Activated CD4-positive, CD25-positive, alpha-beta regulatory T cell treated with anti-CD3 and anti-CD28 coated beads, Interleukin-2, amount 50 U/mL, for 16 hours (primary cell): Measurements from ENCODE around the gene PSMD12.
"Not testable (repeated sequence)": the region's sequence is repeated elsewhere in the genome, so short reads cannot be mapped to it uniquely, and the experiment has no call there.

Experiments used
- DNase-seq: peaks from one replicate; pipeline ENCODE4 v3.0.0-alpha.2; 2020; ENCODE audit warnings: low read depth, low spot score

PSMD12 gene

DNA sequence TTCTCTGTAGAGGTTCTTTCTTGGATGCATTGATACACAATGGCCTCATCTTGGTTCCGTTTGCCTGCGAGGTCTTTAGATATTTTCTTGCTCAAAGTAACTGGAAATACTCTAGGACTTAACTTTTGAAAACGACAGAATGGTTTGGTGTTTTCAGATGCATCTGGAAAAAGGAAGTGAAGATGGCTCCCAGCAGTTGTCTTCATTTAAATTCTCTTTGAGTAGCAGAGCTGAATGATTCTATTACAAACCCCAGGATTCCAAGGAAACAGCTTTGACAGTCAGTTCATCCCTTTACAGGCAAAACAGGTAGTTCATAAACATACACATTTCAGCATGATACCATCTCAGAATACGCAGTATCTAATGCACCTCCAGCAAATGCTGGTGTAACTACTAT lies 54.8 kb downstream of the PSMD12 start:
- no peak for DNase-seq

DNA sequence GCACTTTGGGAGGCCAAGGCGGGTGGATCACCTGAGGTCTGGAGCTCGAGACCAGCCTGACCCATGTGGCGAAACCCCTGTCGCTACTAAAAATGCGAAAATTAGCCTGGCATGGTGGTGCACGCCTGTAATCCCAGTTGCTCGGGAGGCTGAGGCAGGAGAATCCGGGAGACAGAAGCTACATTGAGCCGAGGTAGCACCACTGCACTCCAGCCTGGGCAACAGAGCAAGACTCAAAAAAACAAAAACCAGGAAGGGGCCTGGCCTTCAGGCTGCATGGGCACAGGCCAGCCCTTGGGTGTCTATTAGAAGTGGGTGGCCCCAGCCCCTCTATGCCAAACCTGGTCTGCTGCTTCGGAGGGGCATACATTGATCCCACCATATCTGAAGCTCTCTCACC lies 56.0 kb downstream of the PSMD12 start:
- DNase-seq: no peak

DNA sequence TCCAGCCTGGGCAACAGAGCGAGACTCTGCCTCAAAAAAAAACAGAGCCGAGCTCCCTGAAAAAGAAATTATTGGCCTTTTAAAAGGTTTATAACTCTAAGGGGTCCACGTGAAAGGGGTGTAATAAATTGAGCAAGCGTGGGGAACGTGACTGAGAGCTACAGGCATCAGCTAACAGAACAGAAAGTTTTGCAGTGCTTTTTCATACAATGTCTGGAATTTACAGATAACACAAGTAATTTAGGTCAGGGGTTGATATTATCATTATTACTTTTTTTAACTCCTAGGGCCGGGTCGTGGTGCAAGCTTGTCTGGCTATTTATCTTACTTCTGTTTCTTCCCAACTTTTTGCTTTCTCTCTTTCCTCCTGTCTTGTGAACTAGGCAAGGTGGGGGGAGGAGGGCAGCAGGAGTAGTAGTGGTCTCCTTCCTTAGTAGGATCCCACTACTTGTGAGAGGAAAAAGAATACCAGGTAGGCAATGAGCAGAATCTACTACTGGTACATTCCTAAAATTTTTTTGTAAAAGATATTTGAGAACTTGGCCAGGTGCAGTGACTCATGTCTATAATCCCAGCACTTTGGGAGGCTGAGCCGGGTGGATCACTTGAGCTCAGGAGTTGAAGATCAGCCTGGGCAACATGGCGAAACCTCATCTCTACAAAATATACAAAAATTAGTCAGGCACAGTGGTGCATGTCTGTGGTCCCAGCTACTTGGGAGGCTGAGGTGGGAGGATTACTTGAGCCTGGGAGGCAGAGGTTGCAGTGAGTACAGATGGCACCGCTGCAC lies 60.7 kb downstream of the PSMD12 start:
- not testable (repeated sequence) for DNase-seq

DNA sequence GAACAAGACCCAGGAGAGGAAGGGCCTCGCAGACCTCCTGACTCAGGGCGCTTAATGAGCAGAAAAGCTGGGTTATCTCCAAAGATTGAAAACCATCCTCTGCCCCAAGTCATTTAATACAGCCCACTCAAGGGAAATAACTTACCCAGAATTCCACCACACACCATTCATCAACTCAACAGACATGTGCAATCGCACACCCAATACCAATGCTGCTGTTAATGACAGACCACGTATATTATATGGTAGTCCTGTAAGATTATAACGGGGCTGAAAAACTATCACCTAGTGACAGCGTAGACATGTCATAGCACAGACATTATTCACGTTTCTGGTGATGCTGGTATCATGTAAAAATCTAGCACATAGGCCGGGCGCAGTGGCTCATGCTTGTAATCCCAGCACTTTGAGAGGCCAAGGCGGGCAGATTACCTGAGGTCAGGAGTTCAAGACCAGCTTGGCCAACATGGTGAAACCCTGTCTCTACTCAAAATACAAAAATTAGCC lies 68.9 kb downstream of the PSMD12 start:
- DNase-seq: no peak

DNA sequence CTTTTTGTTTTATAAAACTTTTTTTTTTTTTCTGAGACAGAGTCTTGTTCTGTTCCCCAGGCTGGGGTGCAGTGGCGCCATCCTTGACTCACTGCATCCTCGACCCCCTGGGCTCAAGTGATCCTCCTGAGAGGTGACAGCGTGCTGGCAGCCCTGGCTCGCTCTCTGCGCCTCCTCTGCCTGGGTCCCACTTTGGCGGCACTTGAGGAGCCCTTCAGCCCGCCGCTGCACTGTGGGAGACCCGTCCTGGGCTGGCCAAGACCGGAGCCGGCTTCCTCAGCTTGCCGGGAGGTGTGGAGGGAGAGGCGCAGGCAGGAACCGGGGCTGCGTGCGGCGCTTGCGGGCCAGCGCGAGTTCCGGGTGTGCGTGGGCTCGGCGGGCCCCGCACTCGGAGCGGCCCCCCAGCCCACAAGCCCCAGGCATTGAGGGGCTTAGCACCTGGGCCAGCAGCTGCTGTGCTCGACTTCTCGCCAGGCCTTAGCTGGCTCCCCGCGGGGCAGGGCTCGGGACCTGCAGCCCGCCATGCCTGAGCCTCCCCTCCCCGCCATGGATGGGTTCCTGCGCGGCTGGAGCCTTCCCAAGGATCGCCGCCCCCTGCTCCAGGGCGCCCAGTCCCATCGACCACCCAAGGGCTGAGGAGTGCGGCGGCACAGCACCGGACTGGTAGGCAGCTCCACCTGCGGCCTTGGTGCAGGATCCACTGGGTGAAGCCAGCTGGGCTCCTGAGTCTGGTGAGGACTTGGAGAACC lies 71.8 kb downstream of the PSMD12 start:
- no peak for DNase-seq

DNA sequence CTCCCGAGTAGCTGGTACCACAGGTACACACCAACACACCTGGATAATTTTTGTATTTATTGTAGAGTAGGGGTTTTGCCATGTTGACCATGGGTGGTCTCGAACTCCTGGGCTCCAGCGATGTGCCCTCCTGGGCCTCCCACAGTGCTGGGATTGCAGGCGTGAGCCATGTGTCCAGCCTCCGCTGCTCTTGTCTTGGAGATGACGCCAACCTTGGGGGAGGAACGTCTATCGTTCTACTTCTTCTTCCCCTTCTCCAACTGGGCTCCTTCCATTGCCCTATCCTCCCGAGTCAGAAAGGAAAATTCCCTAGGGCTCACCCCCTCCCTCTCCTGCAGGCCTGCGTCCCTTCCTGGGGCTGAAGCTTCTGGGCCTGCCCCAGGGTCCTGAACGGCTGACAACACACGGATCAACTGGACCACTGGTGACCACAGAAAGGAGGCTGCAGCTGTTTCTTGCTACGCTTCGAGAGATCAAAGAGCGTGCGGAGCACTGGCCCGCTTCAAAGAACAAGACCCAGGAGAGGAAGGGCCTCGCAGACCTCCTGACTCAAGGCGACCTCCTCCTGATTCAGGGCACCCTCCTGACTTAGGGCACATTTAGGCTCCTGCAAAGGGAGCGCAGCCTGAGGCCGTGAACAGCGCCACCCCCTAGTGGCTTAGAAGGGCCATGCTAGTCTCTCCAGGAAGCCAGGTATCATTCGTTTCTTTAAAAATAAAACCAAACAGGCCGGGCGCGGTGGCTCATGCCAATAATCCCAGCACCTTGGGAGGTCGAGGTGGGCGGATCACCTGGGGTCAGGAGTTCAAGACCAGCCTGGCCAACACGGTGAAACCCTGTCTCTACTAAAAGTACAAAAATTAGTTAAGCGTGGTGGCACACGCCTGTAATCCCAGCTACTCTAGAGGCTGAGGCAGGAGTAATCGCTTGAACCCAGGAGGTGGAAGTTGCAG lies 72.8 kb downstream of the PSMD12 start:
- peak; percentile 25 for DNase-seq

DNA sequence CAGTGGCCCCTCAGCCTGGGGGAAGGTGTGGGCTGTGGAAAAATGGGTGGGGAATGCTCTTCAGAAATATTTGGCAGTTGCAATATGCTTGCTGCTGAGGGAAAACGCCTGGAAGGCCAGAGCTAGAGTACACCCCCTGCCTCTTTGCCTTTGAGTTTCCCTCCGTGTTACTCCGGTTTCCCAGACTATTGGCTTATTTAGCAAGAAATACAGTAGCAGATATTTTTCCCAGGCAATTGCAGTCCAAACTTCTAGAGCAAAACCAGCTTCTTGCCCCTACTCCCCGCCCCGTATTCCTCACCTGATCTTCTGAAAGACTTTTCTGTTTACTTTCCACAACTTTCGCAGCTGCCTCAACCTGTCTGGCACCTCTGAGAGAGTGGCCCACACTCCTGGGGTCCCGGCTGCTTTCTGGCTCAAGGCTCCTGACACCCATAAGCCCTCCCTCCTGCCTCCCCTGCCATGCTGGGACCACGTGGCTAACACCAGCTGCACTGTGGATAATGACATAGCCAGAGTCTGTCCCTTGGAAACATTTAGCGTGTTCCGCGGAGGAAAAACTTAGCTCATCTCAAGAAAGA lies 75.6 kb downstream of the PSMD12 start:
- DNase-seq: no peak

DNA sequence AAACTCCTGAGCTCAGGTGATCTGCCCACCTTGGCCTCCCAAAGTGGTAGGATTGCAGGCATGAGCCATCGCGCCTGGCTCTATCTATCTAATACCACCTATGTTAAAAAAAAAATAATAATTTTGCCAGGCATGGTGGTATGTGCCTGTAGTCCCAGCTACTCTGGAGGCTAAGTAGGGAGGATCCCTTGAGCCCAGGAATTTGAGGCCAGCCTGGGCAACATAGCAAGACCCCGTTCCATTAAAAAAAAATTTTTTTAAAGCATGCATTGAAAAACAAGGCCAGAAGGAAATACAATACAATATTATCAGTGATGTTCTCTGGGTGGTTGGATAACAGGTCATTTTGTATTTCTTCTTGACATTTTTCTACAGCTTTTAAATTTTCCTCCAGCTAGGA lies 76.1 kb downstream of the PSMD12 start:
- DNase-seq: no peak

DNA sequence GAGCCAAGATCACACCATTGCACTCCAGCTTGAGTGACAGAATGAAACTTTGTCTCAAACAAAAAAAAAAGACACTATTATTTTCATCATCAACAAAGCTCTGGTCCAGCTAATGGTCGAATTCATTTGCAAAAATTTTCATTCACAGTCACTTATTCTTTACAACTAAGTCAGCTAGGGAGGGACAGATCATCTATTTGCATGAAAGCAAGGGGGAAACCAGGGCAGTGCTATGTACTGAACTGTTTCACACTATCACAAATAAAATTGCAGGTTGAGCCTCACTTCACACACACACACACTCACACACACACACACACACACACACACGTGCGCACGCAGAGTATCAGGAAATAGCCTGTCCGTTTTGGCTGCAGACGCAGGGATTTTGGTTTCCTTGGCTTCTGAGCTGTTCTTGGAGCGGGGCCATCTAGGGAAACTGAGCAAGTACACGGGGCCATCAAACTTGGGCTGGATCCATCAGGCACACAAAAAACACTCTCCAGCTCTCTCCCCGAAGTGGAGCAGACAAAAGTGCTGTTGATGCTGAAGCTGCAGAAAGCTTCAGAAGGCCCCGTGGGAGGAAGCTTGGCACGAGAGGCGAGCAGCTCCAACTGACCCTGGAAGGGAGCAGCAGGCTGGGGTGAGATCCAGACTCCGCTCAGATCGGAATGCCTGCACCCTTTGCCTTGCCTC lies 77.0 kb downstream of the PSMD12 start:
- no peak for DNase-seq
